HepG2 (cell line): ENCODE measurements around the gene GCSAM. TPM values are rescaled to one million over a fixed set of nuclear protein-coding genes. Genes with fewer than 3 reads are reported as not detected.

Experiments used
- ATAC-seq: fragments of 200-7000 bp; cut with Tn5 transposase; 3 replicates; pipeline ENCODE4 v1.9.1; 2020; ENCODE audit warnings: mild to moderate bottlenecking, moderate library complexity
- BruUV-seq: library from RNA; stranded (reverse); fragments of 400-500 nt; replicated peaks from 2 replicates; lab custom pipeline; 2021; lab: Mats Ljungman, UMichigan
- CTCF ChIA-PET: fragments of 300-600 bp; formaldehyde crosslinking; extraction: SDS; loops from one replicate; lab custom pipeline; 2021; ENCODE audit warnings: low total read pairs, inconsistent platforms, low intra/inter-chr PET ratio; lab: Yijun Ruan, JAX
- POLR2A ChIA-PET: fragments of 350-600 bp; sonication (Branson Sonifier 250); formaldehyde crosslinking; loops from one replicate; lab custom pipeline; 2020; ENCODE audit warnings: antibody characterized with exemption, inconsistent platforms; lab: Yijun Ruan, JAX
- DNase-seq: peaks from one replicate; pipeline ENCODE4 v3.0.0-alpha.2; 2015; ENCODE audit warnings: low spot score
- FAIRE-seq: peaks from 3 replicates; lab custom pipeline; 2011; peaks lifted over from hg19 to GRCh38; lab: Jason Lieb, UNC
- H2AFZ ChIP-seq: one replicate; pipeline ENCODE4 v1.6.1; 2011; ENCODE audit warnings: low read length, inconsistent platforms
- H3K27ac ChIP-seq: fragments of 300-600 bp; 3 replicates; pipeline ENCODE4 v1.8.0; 2011; ENCODE audit warnings: mixed run types, mild to moderate bottlenecking, mixed read lengths, low read length, inconsistent platforms; ENCODE audit not compliant: insufficient read depth; ENCODE audit errors: extremely low read length
- H3K27me3 ChIP-seq, 2 experiments: fragments of 200-600 bp in 1 of 2; 2 replicates in 1 of 2; 3 replicates in 1 of 2; pipeline versions ENCODE4 v1.6.0 to v1.8.0; 2011; ENCODE audit warnings: low read length in 2 of 2, mild to moderate bottlenecking in 2 of 2, moderate library complexity in 2 of 2, inconsistent platforms in 1 of 2; ENCODE audit not compliant: insufficient read depth in 2 of 2, control insufficient read depth in 1 of 2
- H3K36me3 ChIP-seq, 2 experiments: fragments of 200-600 bp in 1 of 2; replicated peaks in 1 of 2; 2 replicates in 1 of 2; 3 replicates in 1 of 2; pipeline versions ENCODE4 v1.5.1 to v1.8.0; 2011; ENCODE audit warnings: low read length in 2 of 2, inconsistent platforms in 1 of 2; ENCODE audit not compliant: insufficient read depth in 2 of 2, control insufficient read depth in 1 of 2
- H3K4me1 ChIP-seq: 2 replicates; pipeline ENCODE4 v1.5.1; 2012; ENCODE audit warnings: low read length, inconsistent platforms; ENCODE audit not compliant: insufficient read depth
- H3K4me2 ChIP-seq: 2 replicates; pipeline ENCODE4 v1.6.0; 2011; ENCODE audit warnings: low read depth, low read length, inconsistent platforms
- H3K4me3 ChIP-seq, 3 experiments: fragments of 200-600 bp in 1 of 3; sonication (generic), shearing (Covaris generic) in 1 of 3; replicated peaks in 1 of 3; 2 replicates each; pipeline ENCODE4 v1.5.1; 2011 to 2016; ENCODE audit warnings: low read length in 3 of 3, inconsistent platforms in 2 of 3, low read depth in 2 of 3, mild to moderate bottlenecking in 2 of 3, control low read depth in 1 of 3, mixed read lengths in 1 of 3; ENCODE audit not compliant: insufficient read depth in 1 of 3
- H3K79me2 ChIP-seq: one replicate; pipeline ENCODE4 v1.6.1; 2011; ENCODE audit warnings: low read length, inconsistent platforms; ENCODE audit not compliant: insufficient read depth
- H3K9ac ChIP-seq: 2 replicates; pipeline ENCODE4 v1.6.0; 2011; ENCODE audit warnings: mild to moderate bottlenecking, low read depth, low read length, inconsistent platforms; ENCODE audit not compliant: insufficient read depth
- H3K9me3 ChIP-seq: 2 replicates; pipeline ENCODE4 v1.5.1; 2012; ENCODE audit warnings: mild to moderate bottlenecking, low read length
- H4K20me1 ChIP-seq: 2 replicates; pipeline ENCODE4 v1.6.0; 2011; ENCODE audit warnings: inconsistent platforms, mild to moderate bottlenecking, low read length, moderate library complexity; ENCODE audit not compliant: insufficient read depth
- CEBPB ChIP-seq: IDR thresholded peaks from 2 replicates; pipeline ENCODE4 v1.6.1; 2011; ENCODE audit warnings: low read depth, low read length, improper control_type of control experiment, borderline replicate concordance
- DNMT1 ChIP-seq: sonication (generic); formaldehyde crosslinking; IDR thresholded peaks from 2 replicates; pipeline ENCODE4 v1.5.1; 2020; ENCODE audit warnings: mild to moderate bottlenecking, missing genetic modification reagents
- HMGA1 ChIP-seq: sonication (generic); formaldehyde crosslinking; conservative IDR thresholded peaks from 2 replicates; pipeline ENCODE4 v1.4.0; 2020; ENCODE audit warnings: missing genetic modification reagents
- HNRNPL ChIP-seq: fragments of 200-400 bp; formaldehyde crosslinking; IDR thresholded peaks from 2 replicates; pipeline ENCODE4 v1.6.1; 2017; ENCODE audit warnings: mild to moderate bottlenecking, low read depth, low read length
- MXD4 ChIP-seq: IDR thresholded peaks from 2 replicates; pipeline ENCODE4 v1.6.1; 2016; ENCODE audit warnings: mild to moderate bottlenecking, missing biosample characterization, missing genetic modification reagents
- NR2F1 ChIP-seq, 2 experiments: fragments of 450-650 bp in 1 of 2; formaldehyde crosslinking in 1 of 2; IDR thresholded peaks; 2 replicates each; pipeline versions ENCODE4 v1.5.0 to v1.6.1; 2016 to 2020; ENCODE audit warnings: mild to moderate bottlenecking in 1 of 2, missing compliant biosample characterization in 1 of 2, missing genetic modification reagents in 1 of 2, moderate library complexity in 1 of 2
- REL ChIP-seq: sonication (generic); formaldehyde crosslinking; conservative IDR thresholded peaks from 2 replicates; pipeline ENCODE4 v1.8.0; 2022; ENCODE audit warnings: mild to moderate bottlenecking, missing genetic modification reagents, moderate library complexity
- SNRNP70 ChIP-seq: fragments of 200-400 bp; formaldehyde crosslinking; IDR thresholded peaks from 2 replicates; pipeline ENCODE4 v1.6.1; 2017; ENCODE audit warnings: mild to moderate bottlenecking, low read depth, low read length, moderate library complexity
- TBP ChIP-seq: sonication (generic); formaldehyde crosslinking; IDR thresholded peaks from 2 replicates; pipeline ENCODE4 v1.5.0; 2020; ENCODE audit warnings: missing genetic modification reagents
- ZBTB7B ChIP-seq: sonication (generic); formaldehyde crosslinking; IDR thresholded peaks from 2 replicates; pipeline ENCODE4 v1.4.0; 2020; ENCODE audit warnings: missing genetic modification reagents
- ZKSCAN5 ChIP-seq: sonication (generic); formaldehyde crosslinking; IDR thresholded peaks from 2 replicates; pipeline ENCODE4 v1.5.1; 2020; ENCODE audit warnings: mild to moderate bottlenecking, missing genetic modification reagents
- ZNF124 ChIP-seq: sonication (generic); formaldehyde crosslinking; IDR thresholded peaks from 2 replicates; pipeline ENCODE4 v1.4.0; 2020; ENCODE audit warnings: missing genetic modification reagents
- ZNF138 ChIP-seq: sonication (generic); formaldehyde crosslinking; IDR thresholded peaks from 2 replicates; pipeline ENCODE4 v1.5.0; 2020; ENCODE audit warnings: mild to moderate bottlenecking, low read depth, missing genetic modification reagents
- ZNF564 ChIP-seq: sonication (generic); formaldehyde crosslinking; IDR thresholded peaks from 2 replicates; pipeline ENCODE4 v1.8.1; 2023; ENCODE audit warnings: mild to moderate bottlenecking, missing genetic modification reagents
- ZNF576 ChIP-seq: sonication (generic); formaldehyde crosslinking; IDR thresholded peaks from 2 replicates; pipeline ENCODE4 v1.4.0; 2020; ENCODE audit warnings: mild to moderate bottlenecking, missing genetic modification reagents
- ZNF589 ChIP-seq: sonication (generic); formaldehyde crosslinking; conservative IDR thresholded peaks from 2 replicates; pipeline ENCODE4 v1.8.0; 2022; ENCODE audit warnings: mild to moderate bottlenecking, moderate library complexity, missing genetic modification reagents
- ZNF674 ChIP-seq: sonication (generic); formaldehyde crosslinking; IDR thresholded peaks from 2 replicates; pipeline ENCODE4 v1.5.0; 2020; ENCODE audit warnings: low read depth, mild to moderate bottlenecking, missing genetic modification reagents
- WGBS: methylation state at CpG from one replicate; pipeline ENCODE4 v1.1.6; 2017; ENCODE audit warnings: low lambda C conversion rate; 5-methylcytosine and 5-hydroxymethylcytosine counted together
- in situ Hi-C: cut with HindIII; loops from 2 replicates; pipeline ENCODE4 v1.10.0; 2017; ENCODE audit warnings: low pct_unique_long_range_greater_than_20kb; ENCODE audit not compliant: extremely low pct_ligation_motif_present
- intact Hi-C: fragments of 100-400 bp; cut with micrococcal nuclease; formaldehyde crosslinking; loops from one replicate; pipeline ENCODE4 v1.10.0; 2022; ENCODE audit not compliant: unreplicated experiment
- polyA plus RNA-seq, 8 experiments: library from polyadenylated mRNA; depleted of rRNA in 3 of 8; stranded (reverse) in 7 of 8; unstranded in 1 of 8; fragments of >200 nt; fragmentation: Illumina TruSeq in 4 of 8; extraction: Trizol in 4 of 8; gene quantifications; 2 replicates each; pipeline versions ENCODE4 v1.2.1 to v1.2.3, GENCODE V29; 2011 to 2016; ENCODE audit warnings: low read depth in 4 of 8, missing spikeins in 1 of 8, mixed read lengths in 1 of 8; ENCODE audit not compliant: insufficient read depth in 1 of 8
- total RNA-seq, 5 experiments: library from RNA; depleted of rRNA; stranded (reverse); fragments of >200 nt; fragmentation: Illumina TruSeq; extraction: Trizol; gene quantifications; 2 replicates each; pipeline ENCODE4 v1.2.3, GENCODE V29; 2016; ENCODE audit warnings: low read depth in 1 of 5
- TF ChIP-seq, protein P1 (sequence below): sonication (generic); formaldehyde crosslinking; IDR thresholded peaks from 2 replicates; pipeline ENCODE4 v1.4.0; 2020; ENCODE audit warnings: missing genetic modification reagents, borderline replicate concordance
- TF ChIP-seq, protein P2 (sequence below): sonication (generic); formaldehyde crosslinking; IDR thresholded peaks from 2 replicates; pipeline ENCODE4 v1.8.0; 2022; ENCODE audit warnings: missing genetic modification reagents, low read depth, mild to moderate bottlenecking, borderline replicate concordance

GCSAM gene
- total and polyA plus RNA-seq, 2 of the 13 experiments (the other 11 are each of a cell fraction or from before 2014, with no cell fraction given) = not detected

GRCh38 chr3:112138219-112138969 lies 5.3 kb upstream of the GCSAM start (continued):
- TF ChIP-seq SNRNP70 = no peak

GRCh38 chr3:112137781-112138180 lies 4.7 kb upstream of the GCSAM start:
- DNase-seq = no peak
- no peak for ATAC-seq
- in situ Hi-C loops (loop anchor here (10.0 kb wide), 1 partner anchor 377 kb away; no protein-coding TSS in a partner anchor), intact Hi-C loops (loop anchor here (1.0 to 10.0 kb wide), 4 partner anchors 157 to 394 kb away; partner anchors contain the start of gene SLC9C1)
- Histone ChIP-seq H3K27me3 (no peaks in the 10 kb centered on the region; a peak in 1 of 5 replicates), H4K20me1 (no peaks in the 10 kb centered on the region), H3K9me3 (no peaks in the 10 kb centered on the region), H3K4me1 (no peaks in the 10 kb centered on the region), H3K79me2 (no peaks in the 10 kb centered on the region), H2AFZ (no peak overlapping the region), H3K36me3 (no peaks in the 10 kb centered on the region), H3K4me3 (no peak overlapping the region), H3K27ac (no peak overlapping the region), H3K9ac (no peak overlapping the region), H3K4me2 (no peak overlapping the region)
- 0% methylated on average over 4 of the region's 4 CpGs for WGBS
- ChIA-PET POLR2A (no interaction called here), CTCF (interaction anchor here (1.6 to 1.8 kb wide), 2 partner anchors 382 to 394 kb away, joined by 7 to 20 read pairs; no protein-coding TSS in a partner anchor)
- BruUV-seq = no TSS peak
- FAIRE-seq = no peak
- TF ChIP-seq ZKSCAN5 (no peak), MXD4 (CRISPR knock-in tag) (no peak), HNRNPL (no peak), ZNF576 (no peak), ZNF564 (no peak), CEBPB (no peak), HMGA1 (CRISPR knock-in tag) (no peak), ZNF138 (no peak), ZNF674 (CRISPR knock-in tag) (no peak), NR2F1 (CRISPR knock-in tag; IDR thresholded peaks at IDR 0.05) (no peak), DNMT1 (CRISPR knock-in tag) (no peak), ZBTB7B (CRISPR knock-in tag) (no peak), TBP (CRISPR knock-in tag) (no peak), ZNF589 (CRISPR knock-in tag) (no peak), REL (no peak), ZNF124 (CRISPR knock-in tag) (no peak)
- TF ChIP-seq, protein P1, sequence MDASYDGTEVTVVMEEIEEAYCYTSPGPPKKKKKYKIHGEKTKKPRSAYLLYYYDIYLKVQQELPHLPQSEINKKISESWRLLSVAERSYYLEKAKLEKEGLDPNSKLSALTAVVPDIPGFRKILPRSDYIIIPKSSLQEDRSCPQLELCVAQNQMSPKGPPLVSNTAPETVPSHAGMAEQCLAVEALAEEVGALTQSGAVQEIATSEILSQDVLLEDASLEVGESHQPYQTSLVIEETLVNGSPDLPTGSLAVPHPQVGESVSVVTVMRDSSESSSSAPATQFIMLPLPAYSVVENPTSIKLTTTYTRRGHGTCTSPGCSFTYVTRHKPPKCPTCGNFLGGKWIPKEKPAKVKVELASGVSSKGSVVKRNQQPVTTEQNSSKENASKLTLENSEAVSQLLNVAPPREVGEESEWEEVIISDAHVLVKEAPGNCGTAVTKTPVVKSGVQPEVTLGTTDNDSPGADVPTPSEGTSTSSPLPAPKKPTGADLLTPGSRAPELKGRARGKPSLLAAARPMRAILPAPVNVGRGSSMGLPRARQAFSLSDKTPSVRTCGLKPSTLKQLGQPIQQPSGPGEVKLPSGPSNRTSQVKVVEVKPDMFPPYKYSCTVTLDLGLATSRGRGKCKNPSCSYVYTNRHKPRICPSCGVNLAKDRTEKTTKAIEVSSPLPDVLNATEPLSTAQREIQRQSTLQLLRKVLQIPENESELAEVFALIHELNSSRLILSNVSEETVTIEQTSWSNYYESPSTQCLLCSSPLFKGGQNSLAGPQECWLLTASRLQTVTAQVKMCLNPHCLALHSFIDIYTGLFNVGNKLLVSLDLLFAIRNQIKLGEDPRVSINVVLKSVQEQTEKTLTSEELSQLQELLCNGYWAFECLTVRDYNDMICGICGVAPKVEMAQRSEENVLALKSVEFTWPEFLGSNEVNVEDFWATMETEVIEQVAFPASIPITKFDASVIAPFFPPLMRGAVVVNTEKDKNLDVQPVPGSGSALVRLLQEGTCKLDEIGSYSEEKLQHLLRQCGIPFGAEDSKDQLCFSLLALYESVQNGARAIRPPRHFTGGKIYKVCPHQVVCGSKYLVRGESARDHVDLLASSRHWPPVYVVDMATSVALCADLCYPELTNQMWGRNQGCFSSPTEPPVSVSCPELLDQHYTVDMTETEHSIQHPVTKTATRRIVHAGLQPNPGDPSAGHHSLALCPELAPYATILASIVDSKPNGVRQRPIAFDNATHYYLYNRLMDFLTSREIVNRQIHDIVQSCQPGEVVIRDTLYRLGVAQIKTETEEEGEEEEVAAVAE (CRISPR knock-in tag) = no peak
- TF ChIP-seq, protein P2, sequence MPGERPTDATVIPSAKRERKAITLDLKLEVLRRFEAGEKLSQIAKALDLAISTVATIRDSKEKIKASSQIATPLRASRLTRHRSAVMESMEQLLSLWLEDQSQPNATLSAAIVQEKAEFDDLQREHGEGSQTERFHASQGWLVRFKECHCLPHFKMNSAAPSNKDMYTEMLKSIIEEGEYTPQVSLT (CRISPR knock-in tag) = no peak
